GM19240 (cell line): Measurements from ENCODE around the gene MED27.
"Not testable (repeated sequence)": the region's sequence is repeated elsewhere in the genome, so short reads cannot be mapped to it uniquely, and the experiment has no call there.

ENCODE experiments used
- DNase-seq: peaks from one replicate; pipeline ENCODE4 v3.0.0; 2011; ENCODE audit warnings: low spot score; ENCODE audit not compliant: insufficient read length

The MED27 gene

GRCh38 chr9:132077881-132078698, 1.6 kb downstream of the MED27 start:
- no peak for DNase-seq

GRCh38 chr9:132075853-132076252, 3.8 kb downstream of the MED27 start:
- DNase-seq, result no peak

GRCh38 chr9:132074736-132075135, 4.9 kb downstream of the MED27 start:
- no peak for DNase-seq

GRCh38 chr9:132071847-132072507, 7.7 kb downstream of the MED27 start:
- no peak for DNase-seq

- no peak for DNase-seq
Observed at GRCh38 chr9:132069046-132069898, 10.4 kb downstream of the MED27 start.

GRCh38 chr9:132068605-132069004, 11.1 kb downstream of the MED27 start:
- DNase-seq, result no peak

GRCh38 chr9:132066511-132066910, 13.2 kb downstream of the MED27 start:
- DNase-seq, result no peak

- DNase-seq, result no peak
Observed at GRCh38 chr9:132066057-132066456, 13.6 kb downstream of the MED27 start.

GRCh38 chr9:132063281-132063680, 16.4 kb downstream of the MED27 start:
- DNase-seq, result no peak

- DNase-seq, result no peak
Observed at GRCh38 chr9:132062806-132063205, 16.9 kb downstream of the MED27 start.

GRCh38 chr9:132061526-132061925, 18.1 kb downstream of the MED27 start:
- no peak for DNase-seq

GRCh38 chr9:132059361-132059760, 20.3 kb downstream of the MED27 start:
- DNase-seq, result no peak

GRCh38 chr9:132058226-132058625, 21.4 kb downstream of the MED27 start:
- not testable (repeated sequence) for DNase-seq

- no peak for DNase-seq
Observed at GRCh38 chr9:132056717-132057560, 22.7 kb downstream of the MED27 start.

GRCh38 chr9:132055756-132056155, 23.9 kb downstream of the MED27 start:
- no peak for DNase-seq

GRCh38 chr9:132054024-132054423, 25.6 kb downstream of the MED27 start:
- no peak for DNase-seq

- no peak for DNase-seq
Observed at GRCh38 chr9:132049900-132050299, 29.8 kb downstream of the MED27 start.

GRCh38 chr9:132049323-132049882, 30.3 kb downstream of the MED27 start:
- no peak for DNase-seq

GRCh38 chr9:132048201-132048600, 31.5 kb downstream of the MED27 start:
- no peak for DNase-seq

GRCh38 chr9:132046456-132046855, 33.2 kb downstream of the MED27 start:
- DNase-seq, result no peak
